Urinary bladder (tissue), 4 donors: ENCODE measurements around the gene LMCD1. TPM values are rescaled to one million over a fixed set of nuclear protein-coding genes. Genes with fewer than 3 reads are reported as not detected.
"Not testable (repeated sequence)": the region's sequence is repeated elsewhere in the genome, so short reads cannot be mapped to it uniquely, and the experiment has no call there.

ENCODE experiments used
- DNase-seq: peaks from one replicate; pipeline ENCODE4 v3.0.0-alpha.2; 2015; ENCODE audit errors: extremely low spot score
- H3K27ac ChIP-seq: one replicate; pipeline ENCODE4 v1.5.1; 2013; ENCODE audit warnings: low read depth, mild to moderate bottlenecking, moderate library complexity
- H3K36me3 ChIP-seq: one replicate; pipeline ENCODE4 v1.6.1; 2013; ENCODE audit warnings: mild to moderate bottlenecking, moderate library complexity; ENCODE audit not compliant: insufficient read depth
- H3K4me1 ChIP-seq: one replicate; pipeline ENCODE4 v1.6.1; 2013; ENCODE audit warnings: mild to moderate bottlenecking, moderate library complexity; ENCODE audit not compliant: insufficient read depth
- H3K4me3 ChIP-seq: one replicate; pipeline ENCODE4 v1.5.1; 2013; ENCODE audit warnings: low read depth, low read length
- WGBS: extraction: QIAGEN DNeasy Blood & Tissue Kit; methylation state at CpG from one replicate; pipeline ENCODE4 v1.1.7; 2013; 5-methylcytosine and 5-hydroxymethylcytosine counted together
- polyA plus RNA-seq: library from polyadenylated mRNA; stranded (reverse); fragments of 200-250 nt; gene quantifications from one replicate; pipeline ENCODE4 v1.2.3, GENCODE V29; 2013
- total RNA-seq: library from RNA; depleted of rRNA; stranded (reverse); fragments of >200 nt; gene quantifications from one replicate; pipeline ENCODE4 v1.2.3, GENCODE V29; 2014
- donor health status: healthy with polysubstance abuse.
- donor health status: healthy.

Gene LMCD1
- total and polyA plus RNA-seq, 2 donors = 34.3 to 163 TPM

- 69% methylated on average over 5 of the region's 5 CpGs for WGBS
- DNase-seq = no peak
- H3K36me3 ChIP-seq = no peaks in the 10 kb centered on the region
- H3K27ac ChIP-seq = no peak overlapping the region
- H3K4me3 ChIP-seq = no peak overlapping the region
- no peaks in the 10 kb centered on the region for H3K4me1 ChIP-seq
Observed at GRCh38 chr3:8575364-8576104, 73.9 kb downstream of the LMCD1 start.

- no peak overlapping the region for H3K4me3 ChIP-seq
- no peaks in the 10 kb centered on the region for H3K4me1 ChIP-seq
- no peak overlapping the region for H3K27ac ChIP-seq
- no peaks in the 10 kb centered on the region for H3K36me3 ChIP-seq
- WGBS = 77% methylated on average over 6 of the region's 6 CpGs
- no peak for DNase-seq
Observed at GRCh38 chr3:8576436-8576835, 74.8 kb downstream of the LMCD1 start.

GRCh38 chr3:8576841-8577571 lies 75.4 kb downstream of the LMCD1 start:
- no peaks in the 10 kb centered on the region for H3K36me3 ChIP-seq
- no peak for DNase-seq
- peaks cover 1% of the 10 kb centered on the region for H3K4me1 ChIP-seq
- no peak overlapping the region for H3K27ac ChIP-seq
- 36% methylated on average over 5 of the region's 5 CpGs for WGBS
- H3K4me3 ChIP-seq = no peak overlapping the region

GRCh38 chr3:8578282-8578681 lies 76.7 kb downstream of the LMCD1 start:
- no peak overlapping the region for H3K27ac ChIP-seq
- H3K4me3 ChIP-seq = no peak overlapping the region
- no peak for DNase-seq
- no peaks in the 10 kb centered on the region for H3K36me3 ChIP-seq
- WGBS = 78% methylated on average over 4 of the region's 4 CpGs
- H3K4me1 ChIP-seq = peaks cover 1% of the 10 kb centered on the region

DNA sequence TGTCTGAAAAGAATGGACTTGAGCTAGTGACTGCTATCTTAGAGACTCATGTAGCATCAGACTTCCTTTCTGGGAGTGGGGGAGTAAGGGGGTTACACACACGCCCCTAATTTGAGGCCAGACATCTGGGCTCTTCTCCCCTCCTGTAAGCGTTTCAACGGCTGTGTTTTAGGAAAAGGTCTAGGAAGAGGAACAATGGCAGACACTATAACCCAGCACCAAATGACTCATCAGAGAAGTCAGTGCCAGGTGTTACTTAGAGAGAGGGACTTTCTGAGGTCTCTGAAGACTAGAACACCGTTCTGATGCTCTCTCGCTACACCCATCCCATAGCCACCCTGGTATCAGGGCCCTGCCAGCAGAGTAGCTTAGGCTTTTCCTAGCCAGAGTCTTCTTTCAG lies 77.5 kb downstream of the LMCD1 start:
- 50% methylated on average over 5 of the region's 5 CpGs for WGBS
- no peak for DNase-seq
- H3K27ac ChIP-seq = no peak overlapping the region
- H3K4me1 ChIP-seq = peaks cover 1% of the 10 kb centered on the region
- H3K36me3 ChIP-seq = no peaks in the 10 kb centered on the region
- no peak overlapping the region for H3K4me3 ChIP-seq

- H3K4me3 ChIP-seq = no peak overlapping the region
- 86% methylated on average over 5 of the region's 5 CpGs for WGBS
- peaks cover 1% of the 10 kb centered on the region for H3K4me1 ChIP-seq
- no peak overlapping the region for H3K27ac ChIP-seq
- DNase-seq = no peak
- no peaks in the 10 kb centered on the region for H3K36me3 ChIP-seq
Observed at GRCh38 chr3:8579943-8580342, 78.3 kb downstream of the LMCD1 start.

DNA sequence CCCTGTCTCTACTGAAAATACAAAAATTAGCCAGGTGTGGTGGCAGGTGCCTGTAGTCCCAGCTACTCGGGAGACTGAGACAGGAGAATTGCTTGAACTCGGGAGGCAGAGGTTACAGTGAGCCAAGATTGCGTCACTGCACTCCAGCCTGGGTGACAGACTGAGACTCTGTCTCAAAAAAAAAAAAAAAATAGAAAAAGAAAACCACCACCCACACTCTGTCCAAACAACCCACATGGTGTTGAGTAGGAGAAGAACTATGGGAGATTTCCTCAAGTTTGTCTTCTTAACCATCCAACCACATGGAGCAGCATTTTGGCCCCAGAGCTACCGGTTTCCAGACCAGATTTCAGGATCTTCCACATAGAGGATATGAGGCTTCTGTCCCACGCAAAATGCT lies 78.8 kb downstream of the LMCD1 start:
- WGBS = 92% methylated on average over 5 of the region's 5 CpGs
- not testable (repeated sequence) for H3K27ac ChIP-seq, H3K4me3 ChIP-seq, H3K36me3 ChIP-seq, DNase-seq, H3K4me1 ChIP-seq

DNA sequence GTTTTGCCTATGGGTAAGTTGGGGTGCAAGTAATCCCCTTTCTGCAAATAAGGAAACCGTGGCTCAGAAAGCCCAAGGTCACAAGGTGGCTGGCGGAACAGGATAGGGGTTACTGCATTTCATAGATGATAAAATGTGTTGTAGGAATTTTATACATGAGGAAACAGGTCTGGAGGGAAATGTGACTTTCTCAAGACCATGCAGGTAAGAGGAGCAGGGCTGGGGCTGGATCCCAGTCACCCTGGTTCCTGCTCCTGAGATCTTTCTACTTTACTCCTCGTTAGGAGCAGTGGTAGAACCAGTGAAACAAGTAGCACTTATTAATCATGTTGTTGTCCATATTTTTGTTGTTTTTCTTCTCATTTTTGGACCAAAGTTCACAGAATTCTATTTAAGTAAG lies 79.8 kb downstream of the LMCD1 start:
- Histone ChIP-seq H3K36me3 (no peaks in the 10 kb centered on the region), H3K27ac (no peak overlapping the region), H3K4me3 (no peak overlapping the region), H3K4me1 (peaks cover 1% of the 10 kb centered on the region)
- 89% methylated on average over 3 of the region's 3 CpGs for WGBS
- DNase-seq = no peak

DNA sequence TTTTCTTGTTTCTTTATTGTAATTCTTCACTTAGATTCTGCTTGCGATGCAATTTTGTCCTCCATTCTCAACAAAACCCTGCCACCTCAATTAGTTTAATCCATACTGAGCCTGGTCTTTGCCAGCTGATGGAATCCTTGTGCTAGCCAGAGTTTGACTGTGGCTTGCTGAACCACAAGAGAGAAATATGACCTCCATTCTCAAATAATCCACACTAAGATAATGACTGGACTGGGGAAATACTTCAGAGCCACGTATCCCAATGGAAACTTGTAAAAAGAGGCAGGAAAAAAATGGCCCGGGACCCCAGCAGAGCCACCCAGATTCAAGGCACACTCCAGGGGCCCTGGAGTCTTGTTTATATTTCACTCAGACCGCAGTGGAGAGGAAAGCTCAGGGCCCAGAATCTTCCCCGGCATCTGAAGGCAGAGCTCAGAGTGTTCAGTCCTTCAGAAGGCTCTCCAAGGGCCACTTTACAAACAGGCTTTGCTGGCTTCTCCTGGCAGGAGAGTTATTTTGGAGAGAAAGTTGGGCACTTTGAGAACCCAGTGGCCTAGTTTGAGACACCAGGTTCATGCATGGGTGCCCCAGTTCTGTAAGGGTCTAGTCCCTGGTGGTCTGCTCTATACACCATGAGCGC lies 80.3 kb downstream of the LMCD1 start:
- H3K27ac ChIP-seq = no peak overlapping the region
- WGBS = 78% methylated on average over 6 of the region's 6 CpGs
- peaks cover 1% of the 10 kb centered on the region for H3K4me1 ChIP-seq
- H3K36me3 ChIP-seq = no peaks in the 10 kb centered on the region
- H3K4me3 ChIP-seq = no peak overlapping the region
- no peak for DNase-seq

- DNase-seq = no peak
- WGBS = 93% methylated on average over 2 of the region's 2 CpGs
Observed at GRCh38 chr3:8584661-8585060, 83.0 kb downstream of the LMCD1 start.

DNA sequence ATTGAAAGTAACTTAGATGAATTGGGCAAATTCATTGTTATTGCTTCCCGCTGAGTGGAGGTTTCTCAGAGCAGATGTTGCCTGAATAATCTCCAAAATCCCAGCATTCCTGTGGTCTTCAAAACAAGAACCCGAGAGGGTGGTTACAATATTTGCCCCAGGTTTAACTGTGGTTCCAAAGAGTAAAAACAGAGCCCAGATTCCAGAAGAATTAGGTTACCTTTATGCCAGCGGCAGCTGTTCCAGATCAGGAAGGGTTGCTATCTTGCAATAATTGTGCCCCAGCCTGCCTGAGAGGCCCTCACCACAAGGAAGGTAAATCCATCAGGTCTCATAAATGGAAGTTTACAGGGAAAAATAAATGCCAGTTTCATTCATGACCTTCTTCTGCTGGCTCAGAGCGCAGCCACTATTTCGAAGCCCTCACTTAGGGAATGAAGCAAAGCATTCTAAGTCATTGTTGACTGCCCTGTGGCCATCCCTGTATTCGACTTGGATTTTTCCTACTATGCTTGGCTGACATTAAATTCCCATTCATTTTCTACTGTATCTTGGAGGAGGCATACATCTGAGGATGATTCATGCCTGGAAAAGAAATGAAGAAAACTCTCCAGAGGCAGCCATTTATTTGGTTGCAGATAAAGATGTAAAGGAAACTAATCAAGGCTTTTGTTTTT lies 88.4 kb downstream of the LMCD1 start:
- Histone ChIP-seq H3K4me1 (no peaks in the 10 kb centered on the region), H3K27ac (no peak overlapping the region), H3K4me3 (no peak overlapping the region), H3K36me3 (no peaks in the 10 kb centered on the region)
- 74% methylated on average over 6 of the region's 6 CpGs for whole genome bisulfite sequencing
- DNase-seq = no peak

More at GRCh38 chr3:8584661-8585060, 83.0 kb downstream of the LMCD1 start:
- H3K36me3 ChIP-seq = no peaks in the 10 kb centered on the region
- H3K27ac ChIP-seq = no peak overlapping the region
- H3K4me1 ChIP-seq = peaks cover 1% of the 10 kb centered on the region
- no peak overlapping the region for H3K4me3 ChIP-seq

DNA sequence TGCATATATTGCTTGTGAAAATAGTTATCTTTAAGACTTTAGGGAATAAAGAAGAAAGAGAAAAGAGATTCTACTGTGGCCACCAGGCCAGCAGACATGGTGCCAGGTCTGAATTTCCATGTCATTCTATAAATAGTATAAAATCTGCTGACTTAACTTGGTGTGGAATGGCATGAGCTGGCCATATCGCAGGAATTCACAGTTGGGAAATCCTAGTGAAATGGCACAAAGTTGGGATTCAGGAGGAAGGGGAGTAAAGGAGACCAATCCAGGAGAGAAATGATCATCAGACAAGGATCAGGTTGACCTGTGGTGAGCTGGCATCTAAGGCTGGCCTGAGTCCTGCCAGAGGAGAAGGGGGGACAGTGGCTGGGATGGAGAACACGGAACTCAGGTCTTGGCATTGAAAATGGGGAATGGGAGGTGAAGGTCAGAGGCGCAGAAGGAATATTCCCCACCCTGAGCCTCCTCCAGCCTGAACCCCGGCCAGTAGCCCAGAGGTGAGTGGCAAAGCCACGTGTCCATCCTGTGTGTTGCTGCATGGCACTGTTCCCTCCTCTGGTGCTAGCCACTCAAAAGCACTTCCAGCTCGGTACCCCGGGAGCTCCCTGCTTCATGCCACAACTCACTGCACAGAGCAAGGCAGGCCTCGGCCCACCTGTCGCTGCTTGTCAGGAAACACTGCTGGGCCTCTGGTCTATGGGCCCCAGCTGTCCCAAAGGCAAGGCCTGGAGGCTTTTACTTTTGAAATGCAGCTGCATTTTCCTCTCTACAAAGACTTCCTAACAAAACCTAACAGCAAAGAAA lies 91.6 kb downstream of the LMCD1 start:
- no peak for DNase-seq
- Histone ChIP-seq H3K4me1 (no peaks in the 10 kb centered on the region), H3K27ac (no peak overlapping the region), H3K36me3 (no peaks in the 10 kb centered on the region), H3K4me3 (no peak overlapping the region)
- 77% methylated on average over 9 of the region's 9 CpGs for WGBS

DNA sequence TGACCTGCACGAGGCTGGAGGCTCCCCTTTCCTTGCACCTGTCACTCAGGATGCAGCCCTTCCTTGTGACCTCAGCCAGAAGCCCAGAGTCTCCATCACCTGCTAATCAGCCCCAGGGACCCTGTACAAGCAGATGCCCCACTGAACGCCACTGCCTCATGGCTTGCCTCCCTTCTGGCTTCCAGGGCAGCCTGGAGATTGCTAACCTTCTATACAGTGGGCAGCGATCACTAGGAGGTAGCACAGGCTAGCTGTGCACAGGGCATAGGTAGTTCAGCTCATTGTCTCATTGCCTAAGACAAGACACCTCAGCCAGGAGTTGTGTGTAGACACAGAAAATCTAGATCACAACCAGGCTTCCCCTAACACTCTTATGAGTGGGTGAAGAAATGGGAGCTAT lies 93.6 kb downstream of the LMCD1 start:
- Histone ChIP-seq H3K4me1 (no peaks in the 10 kb centered on the region), H3K27ac (no peak overlapping the region), H3K4me3 (no peak overlapping the region), H3K36me3 (no peaks in the 10 kb centered on the region)
- 63% methylated on average over 3 of the region's 3 CpGs for WGBS
- DNase-seq = no peak
